Renal pelvis (tissue), 4 donors: ENCODE measurements around the gene RPSA. TPM values are rescaled to one million over a fixed set of nuclear protein-coding genes. Genes with fewer than 3 reads are reported as not detected.
"Not testable (repeated sequence)": the region's sequence is repeated elsewhere in the genome, so short reads cannot be mapped to it uniquely, and the experiment has no call there.

Source experiments
- DNase-seq: peaks from one replicate; pipeline ENCODE4 v3.0.0-alpha.2; 2013
- polyA plus RNA-seq, 3 donors: library from polyadenylated mRNA; unstranded; fragments of 120-200 nt; gene quantifications; one replicate each; pipeline ENCODE4 v1.2.1, GENCODE V29; 2013; ENCODE audit not compliant: insufficient read length in 3 of 3

RPSA gene
- polyA plus RNA-seq, 3 donors: 1,396 to 1,653 (median 1,593) TPM

DNA sequence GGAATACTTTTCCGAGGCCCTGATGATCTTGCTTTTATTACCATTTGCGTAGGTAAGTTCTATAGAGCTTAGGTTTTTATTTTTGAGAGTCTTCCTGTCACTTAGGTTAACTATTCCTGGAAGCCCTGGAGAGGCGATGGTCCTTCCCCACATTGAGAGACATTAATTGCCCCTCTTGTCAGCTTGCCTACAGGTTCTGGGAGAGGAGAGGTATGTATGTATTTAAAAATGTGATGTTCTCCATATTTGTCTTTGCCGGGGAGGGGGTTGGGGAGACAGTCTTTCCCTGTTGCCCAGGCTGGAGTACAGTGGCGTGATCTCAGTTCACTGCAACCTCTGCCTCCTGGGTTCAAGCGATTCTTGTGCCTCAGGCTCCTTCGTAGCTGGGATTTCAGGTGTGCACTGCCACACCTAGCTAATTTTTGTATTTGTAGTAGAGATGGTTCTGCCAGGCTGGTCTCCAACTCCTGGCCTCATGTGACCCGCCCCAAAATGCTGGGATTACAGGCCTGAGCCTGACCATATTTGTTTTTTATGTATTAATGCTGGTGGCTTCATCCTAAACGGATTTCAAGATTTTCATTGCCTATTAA is 6.2 kb downstream of the RPSA start:
- DNase-seq: no peak

DNA sequence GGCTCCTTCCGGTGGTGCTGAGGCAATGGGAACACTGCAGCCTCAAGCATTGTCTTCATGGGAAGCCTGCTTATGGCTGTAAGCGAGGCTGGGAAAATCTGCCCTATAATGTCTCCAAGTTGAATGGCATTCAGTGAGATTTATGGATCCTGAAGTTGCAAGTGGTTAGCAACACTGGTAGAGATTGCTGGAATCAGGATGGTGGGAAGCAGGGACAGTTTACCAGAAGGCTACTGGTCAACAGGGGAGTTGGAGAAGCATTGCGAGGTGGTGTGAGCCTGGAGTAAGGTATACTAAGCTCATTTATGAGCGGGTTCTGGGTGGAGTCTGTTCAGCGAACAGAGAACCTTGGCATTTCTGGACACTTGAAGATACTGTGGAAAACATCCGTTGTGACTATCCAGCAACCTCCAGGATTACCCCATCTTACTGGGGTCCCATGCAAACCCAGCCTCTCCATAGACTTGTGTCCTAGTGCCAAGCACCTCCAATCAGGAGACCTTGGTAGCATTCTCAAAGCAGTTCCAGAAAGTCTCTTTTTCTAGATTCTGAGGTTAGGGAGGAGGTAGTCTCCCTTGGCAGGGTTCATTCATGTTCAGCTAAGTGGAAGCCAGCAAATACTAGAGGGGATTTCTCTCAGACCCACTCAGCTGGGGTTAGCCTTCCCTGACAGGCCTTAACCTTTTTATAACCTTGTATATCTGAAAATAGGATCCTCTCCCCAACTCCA is 7.3 kb downstream of the RPSA start:
- no peak for DNase-seq

DNA sequence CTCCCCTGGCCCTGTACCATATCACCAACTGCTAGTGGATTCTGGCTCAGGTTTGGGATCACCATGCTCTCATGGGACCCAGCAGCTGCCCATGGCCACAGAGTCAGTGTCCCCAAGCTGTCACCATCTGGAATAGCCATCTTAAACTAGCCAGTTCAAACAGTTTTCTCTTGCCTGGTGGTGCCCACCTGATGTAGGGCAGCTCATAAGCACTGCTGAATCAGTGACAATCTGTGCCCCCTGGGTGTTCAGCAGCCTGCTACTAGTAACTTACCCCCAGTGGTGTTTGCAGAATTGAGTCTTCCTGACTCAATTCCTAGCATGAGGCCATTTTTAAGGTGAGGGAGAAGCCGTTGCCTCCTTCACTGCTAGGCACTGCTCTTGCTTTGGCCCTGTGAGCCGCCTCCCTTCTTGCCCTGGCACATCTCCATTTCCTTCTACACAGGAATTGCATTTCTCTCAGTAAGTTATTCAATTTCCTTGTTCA is 7.9 kb downstream of the RPSA start:
- DNase-seq: no peak

DNA sequence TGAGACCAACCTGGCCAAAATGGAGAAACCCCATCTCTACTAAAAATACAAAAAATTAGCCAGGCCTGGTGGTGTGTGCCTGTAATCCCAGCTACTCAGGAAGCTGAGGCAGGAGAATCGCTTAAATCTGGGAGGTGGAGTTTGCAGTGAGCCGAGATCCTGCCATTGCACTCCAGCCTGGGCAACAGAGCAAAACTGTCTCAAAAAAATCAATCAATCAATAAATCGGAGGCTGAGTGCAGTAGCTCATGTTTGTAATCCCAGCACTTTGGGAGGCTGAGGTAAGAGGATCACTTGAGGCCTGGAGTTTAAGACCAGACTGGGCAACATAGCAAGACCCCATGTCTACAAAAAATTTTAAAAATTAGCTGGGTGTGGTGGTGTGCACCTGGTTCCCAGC is 8.8 kb downstream of the RPSA start:
- DNase-seq: not testable (repeated sequence)

DNA sequence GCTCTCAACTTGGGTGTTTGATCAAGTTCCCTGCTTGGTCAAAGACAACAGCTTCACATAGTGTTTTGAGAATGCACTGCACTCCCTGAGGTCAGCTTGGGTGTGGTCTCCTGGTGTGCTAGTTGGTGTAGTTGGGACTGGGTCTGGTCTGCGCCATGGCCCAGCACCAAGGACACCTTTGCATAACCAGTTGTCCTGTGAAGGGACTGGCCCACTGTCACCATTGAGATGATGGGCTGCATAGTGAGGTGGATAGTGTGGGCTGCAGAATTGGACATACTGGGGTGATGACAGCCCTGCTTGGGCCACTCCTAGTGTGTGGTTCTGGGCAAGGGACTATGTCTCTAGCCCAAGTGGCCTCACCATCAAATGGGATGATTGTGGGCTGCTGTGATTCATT is 9.5 kb downstream of the RPSA start:
- no peak for DNase-seq

DNA sequence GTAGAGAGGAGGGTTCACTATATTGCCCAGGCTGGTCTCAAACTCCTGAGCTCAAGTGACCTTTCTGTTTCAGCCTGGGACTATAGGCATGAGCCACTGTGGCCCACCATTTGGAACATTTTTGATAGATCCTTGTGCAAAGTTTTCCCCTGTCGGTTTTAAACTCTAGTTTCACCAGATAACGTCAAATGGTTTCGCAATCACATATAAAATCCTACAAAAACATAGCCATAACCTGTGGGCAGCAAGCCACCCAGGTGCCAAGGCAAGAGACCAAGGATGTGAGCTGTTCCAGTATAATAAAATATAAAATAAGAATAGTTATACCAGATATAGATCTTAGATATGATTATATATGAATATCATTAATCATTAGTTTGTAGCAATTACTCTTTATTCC is 10.5 kb downstream of the RPSA start:
- not testable (repeated sequence) for DNase-seq

DNA sequence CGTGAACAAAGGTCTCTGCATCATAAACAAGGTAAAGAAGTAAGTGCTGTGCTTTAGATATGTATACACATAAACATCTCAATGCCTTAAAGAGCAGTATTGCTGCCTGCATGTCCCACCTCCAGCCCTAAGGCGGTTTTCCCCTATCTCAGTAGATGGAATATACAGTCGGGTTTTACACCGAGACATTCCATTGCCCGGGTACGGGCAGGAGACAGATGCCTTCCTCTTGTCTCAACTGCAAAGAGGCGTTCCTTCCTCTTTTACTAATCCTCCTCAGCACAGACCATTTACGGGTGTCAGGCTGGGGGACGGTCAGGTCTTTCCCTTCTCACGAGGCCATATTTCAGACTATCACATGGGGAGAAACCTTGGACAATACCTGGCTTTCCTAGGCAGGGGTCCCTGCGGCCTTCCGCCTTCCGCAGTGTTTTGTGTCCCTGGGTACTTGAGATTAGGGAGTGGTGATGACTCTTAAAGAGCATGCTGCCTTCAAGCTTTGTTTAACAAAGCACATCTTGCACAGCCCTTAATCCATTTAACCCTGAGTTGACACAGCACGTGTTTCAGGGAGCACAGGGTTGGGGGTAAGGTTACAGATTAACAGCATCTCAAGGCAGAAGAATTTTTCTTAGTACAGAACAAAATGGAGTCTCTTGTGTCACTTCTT is 12.2 kb downstream of the RPSA start:
- not testable (repeated sequence) for DNase-seq

DNA sequence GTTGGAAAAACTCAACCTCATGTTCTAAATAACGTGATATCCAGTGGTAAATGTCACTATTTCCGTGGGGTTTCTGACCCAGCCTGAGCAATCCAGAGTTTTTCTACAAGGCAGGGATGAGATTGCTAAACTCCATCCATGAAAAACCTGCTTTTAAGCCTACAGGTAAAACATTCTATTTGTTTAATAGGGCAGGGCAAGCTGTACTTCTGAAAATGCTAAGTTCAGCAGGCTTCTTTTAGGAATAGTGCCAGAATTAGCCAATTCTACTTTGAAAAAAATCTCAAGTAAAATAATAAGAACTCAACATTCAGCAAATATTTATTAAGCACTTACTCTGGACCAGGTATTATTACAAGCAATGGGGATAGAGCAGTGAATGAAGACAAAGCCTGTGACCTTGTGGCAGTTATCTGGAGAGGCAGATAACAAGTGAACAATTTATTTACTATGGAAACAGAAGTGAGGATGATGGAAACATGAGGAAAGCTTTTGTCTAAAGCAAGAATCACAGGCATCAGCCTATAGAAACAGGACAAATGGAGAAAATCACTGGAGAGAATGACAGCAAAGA is 13.3 kb downstream of the RPSA start:
- no peak for DNase-seq

DNA sequence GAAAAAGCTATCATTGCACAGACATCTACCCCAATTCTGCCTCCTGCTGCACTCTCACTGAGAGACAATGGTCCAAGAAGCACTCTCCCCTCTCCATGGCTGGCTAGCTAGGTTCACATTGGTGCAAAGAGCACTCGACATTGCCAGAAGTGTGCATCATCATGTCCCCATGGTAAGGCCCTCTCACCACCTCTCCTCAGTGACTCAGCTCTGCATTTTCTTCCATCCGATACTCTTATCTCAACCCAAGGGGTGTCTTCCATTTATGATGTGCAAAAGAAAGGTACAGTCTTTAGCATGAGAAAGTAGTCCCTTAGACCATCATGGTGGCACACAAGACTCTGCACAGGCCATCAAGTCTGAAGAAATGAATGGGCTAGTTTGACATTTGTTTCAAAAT is 14.0 kb downstream of the RPSA start:
- DNase-seq: no peak

DNA sequence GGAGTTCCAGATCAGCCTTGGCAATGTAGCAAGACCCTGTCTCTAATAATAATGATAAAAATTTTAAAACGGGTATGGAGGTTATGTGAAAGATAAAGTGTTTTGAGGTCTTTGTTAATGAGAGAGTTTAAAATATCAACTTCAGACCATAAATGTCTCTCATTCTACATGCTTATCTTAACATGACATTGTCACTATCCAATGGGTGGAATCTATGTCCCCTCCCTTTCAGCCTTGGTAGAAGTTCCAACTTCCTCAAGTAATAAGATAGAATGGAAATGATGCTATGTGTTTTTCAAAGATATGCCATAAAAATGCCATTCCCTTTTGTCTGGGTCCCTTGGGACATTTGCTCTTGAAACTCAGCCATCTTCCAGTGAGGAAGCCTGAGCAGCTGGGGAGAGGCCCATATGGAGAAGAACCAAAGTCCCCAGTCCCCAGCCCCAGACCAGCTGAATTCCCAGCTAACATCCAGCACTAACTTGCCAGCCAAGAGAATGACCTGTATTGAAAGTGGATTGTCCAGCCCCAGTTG is 17.0 kb downstream of the RPSA start:
- no peak for DNase-seq

DNA sequence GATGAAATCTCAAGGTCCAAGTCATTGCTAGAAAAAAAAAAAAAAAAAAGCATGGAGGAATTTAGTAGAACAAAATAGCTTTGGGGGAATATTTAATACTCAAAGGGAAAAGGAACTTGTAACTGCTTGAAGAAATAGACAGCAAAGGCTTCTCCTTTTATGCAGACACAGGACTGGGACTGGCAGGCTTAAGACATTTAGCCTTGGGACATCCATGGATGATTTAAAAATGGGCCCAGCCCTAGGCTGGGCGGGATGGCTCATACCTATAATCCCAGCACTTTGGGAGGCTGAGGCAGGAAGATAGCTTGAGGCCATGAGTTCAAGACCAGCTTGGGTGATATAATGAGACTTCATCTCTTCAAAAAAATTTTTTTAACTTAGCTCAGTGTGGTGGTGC is 19.8 kb downstream of the RPSA start:
- DNase-seq: no peak

DNA sequence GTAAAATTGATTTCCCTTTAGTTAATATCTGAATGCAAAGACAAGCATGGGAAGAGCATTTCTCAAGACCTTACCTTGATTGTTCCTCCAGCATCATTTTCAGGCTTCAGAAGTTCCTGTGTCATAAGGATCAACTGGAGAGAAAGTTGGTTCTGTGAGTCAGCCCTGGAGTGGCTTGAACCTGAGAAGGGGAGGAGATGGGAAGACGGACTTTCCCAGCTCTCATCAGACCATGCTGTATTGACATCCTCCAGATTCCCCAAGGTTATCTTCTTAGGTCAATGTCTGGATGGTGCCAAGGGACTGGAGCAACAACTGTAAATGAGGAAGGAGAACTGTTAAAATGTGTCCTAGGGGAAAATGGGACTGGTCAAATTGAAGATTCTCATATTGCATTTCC is 21.0 kb downstream of the RPSA start:
- DNase-seq: no peak

DNA sequence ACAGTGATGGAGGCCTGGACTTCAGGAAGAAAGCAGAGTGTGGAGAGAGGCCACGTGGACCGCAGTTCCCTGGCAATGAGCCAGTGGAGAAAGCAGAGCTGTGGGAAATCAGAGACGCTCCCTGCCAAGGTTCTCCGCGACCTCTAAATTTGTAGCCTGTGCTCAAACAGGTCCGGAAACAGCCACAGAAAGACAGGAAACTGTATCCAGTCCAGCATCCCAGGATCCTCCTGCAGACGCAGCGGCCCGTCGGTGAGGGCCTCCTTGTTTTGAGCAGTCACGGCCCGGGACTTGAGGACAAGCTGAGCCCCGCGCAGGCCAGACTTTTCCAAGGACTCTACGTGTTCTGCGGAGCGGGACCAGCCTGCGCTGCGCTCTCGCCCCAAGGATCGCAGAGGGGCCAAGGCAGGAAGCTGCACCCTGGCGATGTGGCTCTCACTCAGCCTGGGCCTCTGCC is 22.3 kb downstream of the RPSA start:
- DNase-seq: no peak

DNA sequence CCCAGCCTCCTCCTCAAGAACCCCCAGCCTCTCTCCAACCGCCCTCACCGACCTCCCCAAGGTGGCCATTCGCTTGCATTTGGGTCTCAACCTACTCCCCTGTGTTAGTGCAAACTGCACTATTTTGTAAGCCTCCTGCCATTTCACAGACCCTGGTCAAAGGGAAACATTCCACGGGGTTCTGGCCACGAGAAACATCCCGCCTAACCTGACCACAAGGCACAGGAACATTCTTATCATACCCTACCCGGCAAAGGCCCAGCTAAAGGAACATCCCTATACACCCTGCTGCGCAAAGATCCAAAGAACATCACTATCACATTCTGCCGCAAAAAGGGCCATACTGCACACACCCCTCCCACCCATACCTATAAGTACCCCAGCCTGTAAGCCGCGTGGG is 22.9 kb downstream of the RPSA start:
- DNase-seq: no peak

DNA sequence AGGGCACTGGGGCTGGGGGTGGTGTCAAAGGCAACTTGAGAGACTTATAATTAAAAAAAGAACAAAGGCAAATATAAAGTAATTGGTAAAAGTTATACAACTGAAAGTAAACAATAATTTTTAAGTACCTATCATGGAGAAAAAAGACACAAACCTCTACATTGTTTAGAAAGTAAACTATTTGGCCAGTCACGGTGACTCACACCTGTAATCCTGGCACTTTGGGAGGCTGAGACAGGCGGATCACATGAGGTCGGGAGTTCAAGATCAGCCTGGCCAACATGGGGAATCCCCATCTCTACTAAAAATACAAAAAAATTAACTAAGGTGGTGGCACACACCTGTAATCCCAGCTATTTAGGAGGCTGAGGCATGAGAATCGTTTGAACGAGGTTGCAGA is 25.8 kb downstream of the RPSA start:
- DNase-seq: no peak

DNA sequence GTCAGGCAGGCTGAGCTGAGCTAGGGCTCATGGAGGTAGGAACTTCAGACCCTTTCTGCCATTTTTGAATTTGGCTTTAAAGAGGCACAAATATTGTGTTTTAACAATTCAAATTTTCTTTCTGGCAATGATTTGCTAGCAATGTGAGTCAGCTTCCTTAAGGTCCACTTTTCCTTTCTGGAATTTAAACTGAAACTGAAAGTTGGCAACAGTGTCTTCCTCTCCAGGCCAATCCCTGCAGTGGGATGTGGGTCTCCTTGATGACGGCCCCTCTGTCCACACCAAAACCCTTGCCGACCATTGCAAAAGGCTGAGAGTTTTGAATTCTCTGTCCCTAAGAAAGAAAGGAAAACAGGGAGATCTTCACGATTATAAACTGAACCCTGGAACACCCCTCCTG is 27.1 kb downstream of the RPSA start:
- no peak for DNase-seq

DNA sequence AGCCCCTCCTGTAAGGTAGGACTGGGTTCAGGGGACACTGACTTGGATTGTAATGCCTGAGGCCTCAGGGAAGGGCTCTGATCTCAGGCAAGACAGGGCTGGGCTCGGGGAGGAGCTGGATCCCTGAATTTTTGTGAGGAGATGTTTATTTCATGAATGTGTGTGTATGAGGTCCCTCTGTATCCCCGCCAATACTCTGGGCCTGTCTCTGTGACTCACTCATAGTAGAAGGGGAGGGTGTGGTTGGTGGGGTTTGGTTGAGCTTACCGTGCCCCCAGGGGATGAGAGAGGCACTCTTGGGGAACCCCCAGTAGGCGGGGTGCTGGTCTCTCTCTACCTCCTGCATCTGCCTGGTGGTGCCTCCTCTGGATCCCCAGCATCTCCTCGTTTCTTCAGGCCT is 28.1 kb downstream of the RPSA start:
- no peak for DNase-seq

DNA sequence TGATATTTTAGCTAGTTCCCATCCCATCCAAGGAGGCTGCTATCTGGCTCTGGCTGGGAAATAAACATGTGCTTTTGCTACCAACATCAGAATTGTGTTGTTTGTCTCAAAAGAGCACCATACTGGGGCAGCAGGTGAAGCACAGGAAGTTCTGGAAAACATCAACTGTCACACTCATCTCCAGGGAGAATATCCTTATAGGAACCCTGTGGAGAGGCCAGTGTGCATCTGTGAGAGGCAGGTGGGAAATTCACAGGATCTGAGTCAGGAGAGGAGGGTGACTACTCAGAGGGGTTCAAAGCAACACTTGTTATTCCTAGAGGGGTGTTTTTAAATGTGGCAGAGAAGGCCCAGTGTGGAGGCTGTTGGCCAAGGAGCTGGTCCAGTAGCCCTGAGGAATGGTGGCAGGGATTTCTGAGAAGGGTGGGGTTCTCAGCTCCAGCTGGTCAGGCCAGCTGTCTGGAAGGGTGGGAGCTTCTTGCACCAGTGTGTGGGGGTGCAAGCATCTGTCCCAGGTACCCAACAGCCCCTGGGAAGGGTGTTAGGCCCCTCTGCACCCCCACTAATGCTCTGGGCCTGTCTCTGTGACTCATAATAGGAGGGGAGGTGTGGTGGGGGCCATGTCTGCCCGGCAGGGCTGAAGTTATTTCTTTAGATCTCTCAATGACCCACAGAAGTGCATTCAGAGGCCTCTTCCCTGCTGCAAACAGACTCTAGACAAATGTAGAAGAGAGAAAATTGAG is 28.7 kb downstream of the RPSA start:
- no peak for DNase-seq

DNA sequence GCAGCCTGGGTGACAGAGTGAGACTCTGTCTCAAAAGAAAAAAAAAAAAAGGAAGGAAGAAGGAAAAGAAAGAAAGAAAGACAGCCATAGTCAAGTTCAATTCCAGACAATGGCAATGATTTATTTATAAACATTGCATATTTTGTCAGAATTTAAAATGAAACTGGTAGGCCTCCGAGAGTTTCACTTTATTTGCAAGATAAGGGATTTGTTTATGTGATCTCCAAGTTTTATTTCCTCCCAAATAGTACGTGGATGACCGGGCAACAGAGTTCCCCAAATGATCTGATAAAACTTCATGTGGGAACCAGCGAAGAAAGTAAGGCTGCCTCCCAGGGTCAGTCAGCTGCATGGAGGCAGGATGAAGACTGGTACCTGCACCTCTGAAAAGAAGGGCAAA is 32.4 kb downstream of the RPSA start:
- DNase-seq: no peak

DNA sequence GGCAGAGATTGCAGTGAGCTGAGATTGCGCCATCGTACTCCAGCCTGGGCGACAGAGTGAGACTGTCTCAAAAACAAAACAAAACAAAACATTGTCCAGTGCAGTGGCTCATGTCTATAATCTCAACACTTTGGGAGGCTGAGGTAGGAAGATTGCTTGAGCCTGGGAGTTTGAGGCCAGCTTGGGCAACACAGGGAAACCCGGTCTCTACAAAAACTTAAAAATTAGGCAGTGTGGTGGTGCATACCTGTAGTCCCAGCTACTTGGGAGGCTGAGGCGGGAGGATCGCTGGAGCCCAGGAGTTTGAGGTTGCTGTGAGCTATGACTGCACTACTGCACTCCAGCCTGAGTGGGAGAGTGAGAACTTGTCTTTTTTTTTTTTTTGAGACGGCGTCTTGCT is 33.8 kb downstream of the RPSA start:
- DNase-seq: no peak

DNA sequence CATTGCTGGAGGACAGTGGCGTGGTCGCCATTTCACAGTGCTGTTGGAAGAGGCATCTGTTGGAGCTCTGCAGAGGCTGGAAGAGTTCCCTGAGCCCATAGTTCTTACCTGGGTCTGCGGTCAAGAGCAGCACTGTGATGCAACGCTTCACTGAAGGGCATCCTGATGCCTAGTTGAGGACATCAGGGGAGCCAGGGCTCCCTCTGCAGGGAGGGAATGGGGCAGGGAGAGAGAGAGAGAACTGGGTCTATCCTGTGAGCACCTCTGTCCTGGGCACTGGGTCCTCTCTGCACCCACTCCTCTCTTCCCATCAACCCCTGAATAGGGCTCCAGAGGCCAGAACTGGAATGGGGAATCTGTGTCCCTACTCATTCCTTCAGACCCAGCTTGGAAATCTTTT is 37.0 kb downstream of the RPSA start:
- no peak for DNase-seq

DNA sequence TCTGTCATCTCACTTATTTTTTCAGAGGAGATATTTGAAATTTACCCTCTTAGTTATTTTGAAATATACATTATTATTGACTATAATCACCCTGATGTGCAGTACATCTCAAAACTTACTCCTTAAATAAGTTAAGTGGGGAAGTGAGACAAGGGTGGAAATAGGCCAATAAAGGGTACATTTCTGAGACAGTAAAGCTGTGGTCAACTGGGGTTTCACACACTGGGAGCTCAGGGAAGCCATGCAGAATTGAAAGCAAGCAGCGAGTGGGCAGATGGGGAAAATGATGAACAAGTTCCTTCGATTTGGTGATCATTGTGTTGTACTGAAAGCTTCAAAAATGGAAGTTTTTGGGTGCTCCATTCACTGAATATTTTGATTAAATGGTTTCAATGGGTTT is 39.4 kb downstream of the RPSA start:
- DNase-seq: no peak
